Measurements from ENCODE around the gene RNF144A. TPM values are rescaled to one million over a fixed set of nuclear protein-coding genes. Genes with fewer than 3 reads are reported as not detected.

Gene RNF144A
- total RNA-seq, 1 donor = 4.3 TPM

DNA sequence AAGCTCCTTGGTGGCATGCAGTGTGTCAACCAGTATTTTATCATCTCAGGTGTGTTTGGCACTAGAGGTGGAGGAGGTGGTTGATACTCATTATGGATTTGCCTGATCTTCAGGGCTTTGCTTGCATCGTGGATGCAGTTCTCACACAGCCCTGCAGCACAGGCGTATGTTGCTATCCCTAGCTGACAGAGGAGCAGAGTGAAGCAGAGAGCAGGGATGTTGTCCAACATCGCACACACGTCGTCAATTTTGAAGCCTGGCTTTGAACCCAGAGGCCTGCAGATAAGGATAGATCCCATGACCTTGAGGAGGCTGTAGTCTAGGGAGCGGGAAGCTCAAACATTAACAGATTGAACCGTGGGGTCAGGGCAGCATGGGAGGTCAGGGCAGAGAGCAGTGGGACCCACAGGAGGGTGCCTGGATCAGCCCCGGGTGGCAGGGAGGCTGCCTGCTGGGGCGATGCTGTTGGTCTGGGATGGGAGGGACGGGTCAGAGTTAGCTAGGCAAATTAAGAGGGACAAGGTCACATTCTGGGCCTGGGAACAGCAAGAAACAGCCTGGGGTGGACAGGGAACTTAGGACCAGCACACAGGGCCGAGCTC lies 4.2 kb downstream of the RNF144A start:
- H3K4me3 ChIP-seq (ENCODE audit: low read depth, low read length) = no peak overlapping the region
- no peak for DNase-seq (ENCODE audit: low read depth)
- TF ChIP-seq, protein P1, sequence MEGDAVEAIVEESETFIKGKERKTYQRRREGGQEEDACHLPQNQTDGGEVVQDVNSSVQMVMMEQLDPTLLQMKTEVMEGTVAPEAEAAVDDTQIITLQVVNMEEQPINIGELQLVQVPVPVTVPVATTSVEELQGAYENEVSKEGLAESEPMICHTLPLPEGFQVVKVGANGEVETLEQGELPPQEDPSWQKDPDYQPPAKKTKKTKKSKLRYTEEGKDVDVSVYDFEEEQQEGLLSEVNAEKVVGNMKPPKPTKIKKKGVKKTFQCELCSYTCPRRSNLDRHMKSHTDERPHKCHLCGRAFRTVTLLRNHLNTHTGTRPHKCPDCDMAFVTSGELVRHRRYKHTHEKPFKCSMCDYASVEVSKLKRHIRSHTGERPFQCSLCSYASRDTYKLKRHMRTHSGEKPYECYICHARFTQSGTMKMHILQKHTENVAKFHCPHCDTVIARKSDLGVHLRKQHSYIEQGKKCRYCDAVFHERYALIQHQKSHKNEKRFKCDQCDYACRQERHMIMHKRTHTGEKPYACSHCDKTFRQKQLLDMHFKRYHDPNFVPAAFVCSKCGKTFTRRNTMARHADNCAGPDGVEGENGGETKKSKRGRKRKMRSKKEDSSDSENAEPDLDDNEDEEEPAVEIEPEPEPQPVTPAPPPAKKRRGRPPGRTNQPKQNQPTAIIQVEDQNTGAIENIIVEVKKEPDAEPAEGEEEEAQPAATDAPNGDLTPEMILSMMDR (IDR thresholded peaks at IDR 0.05; ENCODE audit: insufficient read depth, low read depth, low read length) = no peak

DNA sequence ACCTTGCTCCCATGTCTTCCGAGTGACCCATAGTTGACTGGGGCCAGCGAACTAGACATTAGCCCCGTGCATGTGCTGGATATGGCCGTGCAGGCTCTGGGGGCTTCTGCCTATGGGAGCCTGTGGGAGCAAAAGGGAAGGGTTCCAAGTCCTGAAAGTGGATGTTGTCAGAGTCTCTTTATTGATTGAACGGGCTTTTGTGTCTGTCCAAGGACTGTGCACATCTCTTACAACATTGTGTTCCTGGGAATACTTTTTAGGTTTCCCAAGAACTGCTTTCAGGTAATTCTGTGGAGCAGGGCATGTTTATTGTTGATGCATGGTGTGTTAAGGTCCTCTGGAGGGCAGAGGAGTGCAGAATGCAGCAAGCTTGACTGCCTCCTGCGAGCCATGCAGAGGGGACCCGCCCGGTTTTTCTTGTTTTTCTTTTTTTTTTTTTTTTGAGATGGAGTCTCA lies 5.0 kb downstream of the RNF144A start:
- H3K4me3 ChIP-seq (ENCODE audit: low read depth, low read length) = no peak overlapping the region
- DNase-seq (ENCODE audit: low read depth) = no peak
- TF ChIP-seq, protein P1 (IDR thresholded peaks at IDR 0.05; ENCODE audit: insufficient read depth, low read depth, low read length) = no peak

DNA sequence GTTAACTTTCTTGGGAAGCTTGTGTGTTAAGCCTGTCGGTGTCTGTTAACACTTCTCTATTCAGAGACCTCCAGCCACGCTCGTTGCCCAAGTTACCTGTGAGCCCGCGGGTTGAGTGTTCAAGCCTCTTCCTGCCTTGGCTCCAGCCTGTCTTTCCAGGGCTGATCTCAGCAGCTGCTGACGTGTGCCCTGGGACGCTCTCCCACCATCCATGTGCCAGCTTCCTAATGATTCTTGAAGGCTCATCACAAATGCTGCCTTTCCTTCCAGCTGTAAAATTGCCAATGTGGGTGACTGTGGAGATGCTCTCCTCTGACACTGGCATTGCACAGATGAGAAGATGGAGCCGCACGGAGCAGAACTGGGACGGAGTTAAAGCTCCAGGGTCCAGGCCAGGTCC lies 6.1 kb downstream of the RNF144A start:
- TF ChIP-seq, protein P1 (IDR thresholded peaks at IDR 0.05; ENCODE audit: insufficient read depth, low read depth, low read length) = no peak
- no peak for DNase-seq (ENCODE audit: low read depth)
- no peak overlapping the region for H3K4me3 ChIP-seq (ENCODE audit: low read depth, low read length)

DNA sequence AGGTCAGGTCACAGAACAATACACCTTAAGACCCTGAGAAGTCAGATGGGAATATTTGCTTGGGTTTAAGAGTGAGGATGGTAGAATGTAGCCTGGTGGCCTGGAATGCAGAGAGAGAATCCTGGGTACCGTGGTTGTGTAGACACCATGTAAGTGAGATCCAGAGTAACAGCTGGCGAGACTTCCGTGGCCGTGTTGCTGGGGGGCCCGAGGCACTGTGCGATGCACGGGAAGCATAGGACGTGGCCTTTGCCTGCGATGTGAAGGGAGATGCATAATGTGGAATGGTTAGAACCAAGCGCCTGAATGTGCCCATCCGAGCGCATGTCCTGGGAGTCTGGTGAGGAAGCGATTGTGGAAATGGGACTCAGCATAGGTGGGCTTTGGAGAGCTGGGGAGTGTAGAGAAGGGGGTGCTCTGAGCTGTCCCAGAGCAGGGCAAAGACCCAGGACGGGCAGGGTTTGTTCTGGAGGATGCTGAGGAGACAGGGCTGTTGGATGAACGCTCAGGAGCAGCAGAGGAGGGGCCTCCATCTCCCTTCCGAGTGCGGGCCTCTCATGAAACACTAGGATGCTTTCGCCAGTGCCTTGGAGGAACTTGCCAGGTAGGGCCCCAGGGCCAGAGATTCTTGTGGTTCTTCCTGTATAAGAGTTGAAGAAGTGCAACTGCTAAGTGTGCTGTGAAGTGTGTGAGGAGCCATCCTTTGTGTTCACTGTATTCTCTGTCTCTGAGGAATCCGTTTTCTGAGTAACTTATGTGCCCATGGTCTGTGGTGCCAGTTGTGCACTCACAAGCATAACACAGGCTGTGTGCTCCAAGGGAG lies 7.1 kb downstream of the RNF144A start:
- no peak for DNase-seq (ENCODE audit: low read depth)
- TF ChIP-seq, protein P1 (IDR thresholded peaks at IDR 0.05; ENCODE audit: insufficient read depth, low read depth, low read length) = no peak
- no peak overlapping the region for H3K4me3 ChIP-seq (ENCODE audit: low read depth, low read length)

DNA sequence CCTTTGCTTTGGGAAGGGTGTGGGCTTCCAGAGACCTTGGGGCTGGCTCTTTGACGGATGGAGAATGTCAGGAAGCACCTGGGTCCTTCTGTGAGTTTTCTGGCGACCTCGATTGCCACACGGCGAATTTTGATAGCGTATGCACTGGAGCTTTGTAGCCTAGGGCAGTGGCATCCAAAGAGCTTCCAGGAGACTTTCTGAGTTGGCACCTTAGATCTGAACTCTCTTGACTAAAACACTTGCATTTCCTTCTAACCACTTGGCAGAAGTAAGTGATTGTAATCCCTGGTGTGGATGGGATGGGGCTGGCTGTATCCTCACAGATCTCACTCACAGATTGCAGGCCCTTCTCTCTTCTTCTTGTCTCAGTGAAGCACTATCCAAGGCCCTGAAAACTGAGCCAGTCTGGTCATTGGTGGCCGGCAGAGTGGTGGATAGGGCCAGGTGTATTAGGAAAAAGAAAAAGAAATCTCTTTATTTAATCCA lies 7.8 kb downstream of the RNF144A start:
- no peak for DNase-seq (ENCODE audit: low read depth)
- TF ChIP-seq, protein P1 (IDR thresholded peaks at IDR 0.05; ENCODE audit: insufficient read depth, low read depth, low read length) = no peak
- no peak overlapping the region for H3K4me3 ChIP-seq (ENCODE audit: low read depth, low read length)

DNA sequence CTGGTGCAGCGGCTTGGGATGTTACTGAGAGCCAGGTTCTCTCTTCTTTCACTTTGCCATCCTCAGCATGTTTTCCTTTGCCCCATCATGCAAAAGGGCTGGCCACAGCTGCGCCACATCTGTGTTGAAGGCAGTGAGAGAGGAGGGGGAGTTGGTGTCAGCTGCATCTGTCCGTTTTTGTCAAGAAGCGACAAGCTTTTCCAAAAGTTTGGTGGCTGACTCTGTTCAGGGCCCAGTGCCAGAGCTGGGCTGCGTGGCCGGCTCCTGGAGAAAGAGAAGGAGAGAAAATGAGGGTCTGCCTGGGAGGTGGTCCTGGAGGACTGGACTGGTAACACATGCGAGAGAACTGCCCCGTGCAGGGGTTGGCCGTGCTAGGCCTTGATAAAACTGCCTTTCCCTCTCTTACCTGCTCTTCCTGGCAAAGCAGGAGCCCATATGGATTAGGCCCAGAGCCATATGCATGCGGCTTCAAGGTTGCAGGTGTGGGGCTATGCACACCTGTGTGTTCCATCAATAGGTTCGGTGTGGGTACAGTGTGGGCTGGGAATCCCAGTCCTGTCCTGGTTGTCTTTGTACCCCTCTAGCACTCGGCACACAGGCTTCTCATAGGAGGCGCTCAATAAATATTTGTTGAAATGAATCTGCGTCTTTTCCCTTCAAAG lies 9.0 kb downstream of the RNF144A start:
- TF ChIP-seq, protein P1 (IDR thresholded peaks at IDR 0.05; ENCODE audit: insufficient read depth, low read depth, low read length) = no peak
- H3K4me3 ChIP-seq (ENCODE audit: low read depth, low read length) = no peak overlapping the region
- DNase-seq (ENCODE audit: low read depth) = no peak

Data from fibroblast of villous mesenchyme (primary cell).